Breast epithelium (tissue), 4 donors: ENCODE results near the gene CCBE1. TPM values are rescaled to one million over a fixed set of nuclear protein-coding genes. Genes with fewer than 3 reads are reported as not detected.

Experiments used
- DNase-seq, 2 donors: peaks; one replicate each; pipeline ENCODE4 v3.0.0-alpha.2; 2019; ENCODE audit warnings: low spot score in 2 of 2
- H3K27ac ChIP-seq, 2 donors: fragments of 200-600 bp; sonication (generic) in 1 of 2; one replicate each; pipeline ENCODE4 v1.5.1; 2016 to 2019; ENCODE audit warnings: mild to moderate bottlenecking in 1 of 2
- H3K27me3 ChIP-seq, 2 donors: fragments of 200-600 bp; sonication (generic) in 1 of 2; one replicate each; pipeline versions ENCODE4 v1.5.1 to v1.6.0; 2017 to 2019; ENCODE audit warnings: control low read depth in 1 of 2, mild to moderate bottlenecking in 1 of 2
- H3K36me3 ChIP-seq: fragments of 200-600 bp; one replicate; pipeline ENCODE4 v1.5.1; 2019
- H3K4me1 ChIP-seq, 2 donors: fragments of 200-600 bp; sonication (generic); one replicate each; pipeline ENCODE4 v1.5.1; 2016 to 2019; ENCODE audit warnings: control low read depth in 1 of 2
- H3K4me3 ChIP-seq, 3 donors: fragments of 200-600 bp; sonication (generic); 1 replicate in 2 of 3; 2 replicates in 1 of 3; pipeline ENCODE4 v1.5.1; 2016 to 2019; ENCODE audit warnings: mild to moderate bottlenecking in 3 of 3, moderate library complexity in 2 of 3
- H3K9me3 ChIP-seq, 2 donors: fragments of 200-600 bp; sonication (generic) in 1 of 2; one replicate each; pipeline ENCODE4 v1.5.1; 2016 to 2019; ENCODE audit warnings: control low read depth in 1 of 2
- POLR2A ChIP-seq: fragments of 450-650 bp; IDR thresholded peaks from one replicate; pipeline ENCODE4 v1.6.1; 2016; ENCODE audit warnings: antibody characterized with exemption, mild to moderate bottlenecking, moderate library complexity
- POLR2AphosphoS5 ChIP-seq, 3 donors: sonication (generic); formaldehyde crosslinking; IDR thresholded peaks; one replicate each; pipeline ENCODE4 v1.6.1; 2017; ENCODE audit warnings: antibody characterized with exemption in 3 of 3
- intact Hi-C: fragments of 100-400 bp; cut with DNase I; formaldehyde crosslinking; loops from one replicate; pipeline ENCODE4 v1.15.1; 2023; ENCODE audit warnings: low total_unique reads
- total RNA-seq, 3 donors: library from RNA; depleted of rRNA; stranded (reverse); fragments of >200 nt; gene quantifications; one replicate each; pipeline ENCODE4 v1.1.0, GENCODE V29; 2016
- TF ChIP-seq, protein P1 (sequence below), 3 donors: fragments of 450-650 bp; IDR thresholded peaks; one replicate each; pipeline ENCODE4 v1.5.1; 2016 to 2017; ENCODE audit warnings: antibody characterized with exemption in 3 of 3, mild to moderate bottlenecking in 3 of 3, moderate library complexity in 3 of 3

CCBE1 gene
- total RNA-seq, 3 donors from 2014 or later = 3.5 to 4.9 (median 4.0) TPM

DNA sequence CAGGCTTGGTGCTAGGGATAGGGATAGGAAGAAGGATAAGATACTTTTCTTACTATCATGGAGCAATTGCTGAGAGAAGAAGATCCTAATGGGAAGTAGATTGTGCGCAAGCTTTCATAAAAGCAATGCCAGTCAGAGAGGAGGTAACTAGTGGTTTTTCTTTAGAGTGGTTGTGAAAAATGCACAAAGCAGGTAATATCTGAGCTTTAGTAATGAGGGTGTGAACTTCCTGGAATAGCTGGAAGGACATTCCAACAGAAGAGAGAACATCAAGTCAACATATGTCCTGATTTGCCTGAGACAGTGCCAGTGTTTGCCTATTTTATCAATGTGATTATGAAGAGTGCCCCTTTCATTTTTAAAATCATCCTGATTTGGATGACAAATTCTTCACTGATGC is 34.1 kb downstream of the CCBE1 start:
- Histone ChIP-seq H3K36me3 (no peaks in the 10 kb centered on the region), H3K4me1 (no peaks in the 10 kb centered on the region), H3K27me3 (no peaks in the 10 kb centered on the region), H3K9me3 (no peaks in the 10 kb centered on the region), H3K4me3 (no peak overlapping the region), H3K27ac (no peak overlapping the region)
- intact Hi-C loops = loop anchor here (10.0 kb wide), 1 partner anchor 848 kb away; no protein-coding TSS in a partner anchor
- TF ChIP-seq, protein P1, sequence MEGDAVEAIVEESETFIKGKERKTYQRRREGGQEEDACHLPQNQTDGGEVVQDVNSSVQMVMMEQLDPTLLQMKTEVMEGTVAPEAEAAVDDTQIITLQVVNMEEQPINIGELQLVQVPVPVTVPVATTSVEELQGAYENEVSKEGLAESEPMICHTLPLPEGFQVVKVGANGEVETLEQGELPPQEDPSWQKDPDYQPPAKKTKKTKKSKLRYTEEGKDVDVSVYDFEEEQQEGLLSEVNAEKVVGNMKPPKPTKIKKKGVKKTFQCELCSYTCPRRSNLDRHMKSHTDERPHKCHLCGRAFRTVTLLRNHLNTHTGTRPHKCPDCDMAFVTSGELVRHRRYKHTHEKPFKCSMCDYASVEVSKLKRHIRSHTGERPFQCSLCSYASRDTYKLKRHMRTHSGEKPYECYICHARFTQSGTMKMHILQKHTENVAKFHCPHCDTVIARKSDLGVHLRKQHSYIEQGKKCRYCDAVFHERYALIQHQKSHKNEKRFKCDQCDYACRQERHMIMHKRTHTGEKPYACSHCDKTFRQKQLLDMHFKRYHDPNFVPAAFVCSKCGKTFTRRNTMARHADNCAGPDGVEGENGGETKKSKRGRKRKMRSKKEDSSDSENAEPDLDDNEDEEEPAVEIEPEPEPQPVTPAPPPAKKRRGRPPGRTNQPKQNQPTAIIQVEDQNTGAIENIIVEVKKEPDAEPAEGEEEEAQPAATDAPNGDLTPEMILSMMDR (IDR thresholded peaks at IDR 0.05) = no peak
- TF ChIP-seq POLR2AphosphoS5 (IDR thresholded peaks at IDR 0.05) (no peak), POLR2A (no peak)
- DNase-seq = no peak

DNA sequence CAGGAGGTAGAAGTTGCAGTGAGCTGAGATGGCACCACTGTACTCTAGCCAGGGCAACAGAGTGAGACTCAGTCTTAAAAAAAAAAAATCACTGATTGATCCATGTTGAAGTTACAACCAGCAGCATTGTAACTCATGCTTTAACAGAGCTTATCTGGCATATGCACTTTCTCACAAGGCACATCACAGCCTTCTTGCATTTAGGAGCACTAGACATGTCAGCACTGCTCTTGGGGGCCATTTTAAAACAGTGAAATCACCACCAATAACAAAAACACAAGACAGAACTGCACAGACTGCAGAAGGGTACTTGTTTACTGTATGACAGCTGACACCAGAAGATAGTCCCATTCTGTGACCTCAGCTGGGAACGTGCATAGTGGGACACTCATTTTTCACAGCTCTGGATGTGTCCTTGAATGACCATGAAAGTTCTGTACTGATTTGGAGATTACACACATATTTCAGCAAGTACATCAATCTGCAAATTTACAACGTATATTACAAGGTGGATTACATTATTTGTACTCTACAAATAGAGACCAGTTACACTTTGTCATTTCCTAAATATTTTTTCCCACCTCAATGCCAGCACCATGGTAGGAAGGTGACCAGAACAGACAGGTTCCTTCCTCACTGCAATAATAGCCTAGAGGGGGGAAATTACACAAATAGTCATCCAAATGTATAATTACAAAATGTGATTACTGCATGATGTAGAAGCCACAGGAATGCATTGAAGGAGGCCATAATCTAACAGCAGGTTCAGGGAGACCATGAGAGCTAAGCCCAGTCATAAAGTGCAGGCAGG is 35.1 kb downstream of the CCBE1 start:
- DNase-seq = no peak
- Histone ChIP-seq H3K4me3 (no peak overlapping the region), H3K4me1 (no peaks in the 10 kb centered on the region), H3K27ac (no peak overlapping the region), H3K36me3 (no peaks in the 10 kb centered on the region), H3K9me3 (no peaks in the 10 kb centered on the region), H3K27me3 (no peaks in the 10 kb centered on the region)
- intact Hi-C loops = loop anchor here (10.0 kb wide), 1 partner anchor 847 kb away; no protein-coding TSS in a partner anchor
- TF ChIP-seq, protein P1 (IDR thresholded peaks at IDR 0.05) = no peak
- TF ChIP-seq POLR2AphosphoS5 (IDR thresholded peaks at IDR 0.05) (no peak), POLR2A (no peak)

DNA sequence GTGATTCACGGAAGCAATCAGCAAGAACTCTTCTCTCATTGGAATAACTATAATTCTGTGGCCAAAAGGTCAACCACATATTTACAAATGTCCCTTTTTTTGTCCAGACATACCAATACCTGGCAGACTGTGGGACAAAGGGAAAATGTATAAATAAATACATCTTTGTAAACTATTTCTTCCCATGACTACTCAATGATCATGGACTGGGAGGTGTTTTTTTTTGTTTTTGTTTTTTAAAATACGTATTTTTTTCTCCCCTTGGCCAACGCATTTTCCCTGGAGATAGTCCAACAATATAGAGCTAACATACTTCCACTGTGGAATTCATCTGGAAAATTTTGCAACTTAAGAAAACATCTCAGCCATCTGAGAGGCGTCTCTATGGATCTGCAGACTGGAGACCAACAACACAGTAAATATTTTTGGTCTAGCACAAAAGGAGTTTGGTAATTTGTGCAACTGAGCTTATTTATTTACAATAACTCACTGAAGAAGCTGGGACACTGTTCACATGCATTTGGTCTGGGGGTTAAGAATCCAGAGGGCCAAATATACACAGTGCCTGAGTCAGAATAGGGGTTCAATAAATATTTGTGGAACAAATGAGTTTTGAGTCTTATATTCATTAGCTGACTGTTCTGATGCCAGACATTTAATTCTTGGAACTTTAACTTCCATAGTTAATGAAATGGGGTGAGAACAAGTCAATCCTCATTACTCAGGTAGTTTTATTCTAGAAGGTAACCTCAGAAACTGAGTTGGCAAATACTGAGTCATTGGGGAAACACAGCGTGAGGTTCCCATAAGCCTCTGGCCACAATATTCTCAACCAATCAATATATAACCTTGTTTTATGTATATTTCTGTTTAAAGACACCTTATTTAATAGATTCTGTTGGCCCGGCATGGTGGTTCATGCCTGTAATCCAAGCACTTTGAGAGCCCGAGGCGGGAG is 36.2 kb downstream of the CCBE1 start:
- TF ChIP-seq, protein P1 (IDR thresholded peaks at IDR 0.05) = no peak
- TF ChIP-seq POLR2A (no peak), POLR2AphosphoS5 (IDR thresholded peaks at IDR 0.05) (no peak)
- intact Hi-C loops = loop anchor here (10.0 kb wide), 1 partner anchor 846 kb away; no protein-coding TSS in a partner anchor
- Histone ChIP-seq H3K9me3 (no peaks in the 10 kb centered on the region), H3K27ac (no peak overlapping the region), H3K4me1 (no peaks in the 10 kb centered on the region), H3K27me3 (no peaks in the 10 kb centered on the region), H3K4me3 (no peak overlapping the region), H3K36me3 (no peaks in the 10 kb centered on the region)
- no peak for DNase-seq

DNA sequence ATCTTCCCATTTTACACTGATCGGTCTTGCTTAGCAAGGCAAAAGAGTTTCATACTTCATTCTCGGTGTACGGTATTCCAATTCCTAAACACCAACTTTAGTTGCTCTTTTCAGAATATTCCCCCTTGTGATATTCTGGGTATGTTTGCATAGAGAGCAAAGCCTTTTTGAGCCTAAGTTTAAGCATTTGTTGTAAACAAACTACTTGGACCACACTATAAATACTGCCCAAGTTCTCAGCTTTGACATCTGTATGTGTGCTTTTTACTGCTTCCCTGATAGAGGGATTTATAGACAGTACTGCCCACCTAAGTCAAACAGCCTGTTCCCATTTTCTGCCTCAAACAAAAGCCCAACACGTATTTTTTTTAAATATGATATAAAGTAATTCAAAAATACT is 36.9 kb downstream of the CCBE1 start:
- intact Hi-C loops = loop anchor here (10.0 kb wide), 1 partner anchor 846 kb away; no protein-coding TSS in a partner anchor
- Histone ChIP-seq H3K27ac (no peak overlapping the region), H3K9me3 (no peaks in the 10 kb centered on the region), H3K4me1 (no peaks in the 10 kb centered on the region), H3K27me3 (no peaks in the 10 kb centered on the region), H3K36me3 (no peaks in the 10 kb centered on the region), H3K4me3 (no peak overlapping the region)
- no peak for DNase-seq
- TF ChIP-seq, protein P1 (IDR thresholded peaks at IDR 0.05) = no peak
- no peak for TF ChIP-seq POLR2AphosphoS5 (IDR thresholded peaks at IDR 0.05)
